T-cell (primary cell): ENCODE measurements around the gene KCNK16. TPM values are rescaled to one million over a fixed set of nuclear protein-coding genes. Genes with fewer than 3 reads are reported as not detected.
A peak's percentile ranks its signal among the peaks of the same experiment; 100 is the strongest.

Experiments used
- ATAC-seq, 4 experiments: fragments of 200-7000 bp in 3 of 4; fragments of 150-1000 bp in 1 of 4; cut with Tn5 transposase; replicated peaks in 1 of 4; 1 replicate in 3 of 4; 2 replicates in 1 of 4; pipeline ENCODE4 v1.10.0; 2021; ENCODE audit warnings: moderate library complexity in 3 of 4, mild to moderate bottlenecking in 2 of 4, moderate number of reproducible peaks in 1 of 4
- CTCF ChIA-PET, 2 donors: fragments of 300-600 bp; sonication (Branson Sonifier 250); formaldehyde crosslinking; loops; one replicate each; lab custom pipeline; 2022; ENCODE audit warnings: antibody characterized with exemption in 2 of 2; lab: Charles Lee
- POLR2A ChIA-PET, 2 donors: fragments of 300-600 bp; sonication (Branson Sonifier 250); formaldehyde crosslinking; loops; one replicate each; lab custom pipeline; 2022; ENCODE audit warnings: antibody characterized with exemption in 2 of 2; lab: Charles Lee
- DNase-seq, 35 experiments: peaks; one replicate each; pipeline versions ENCODE4 v3.0.0 to v3.0.0-alpha.2; 2013 to 2023
- H3K27ac ChIP-seq: one replicate; pipeline ENCODE4 v1.5.1; 2013; ENCODE audit warnings: low read length
- H3K27me3 ChIP-seq, 2 experiments: replicated peaks in 1 of 2; 1 replicate in 1 of 2; 2 replicates in 1 of 2; pipeline versions ENCODE4 v1.6.1 to v1.7.0; 2013; ENCODE audit warnings: low read length in 1 of 2, mixed read lengths in 1 of 2; ENCODE audit not compliant: control insufficient read depth in 2 of 2, insufficient read depth in 2 of 2; ENCODE audit errors: extremely low read depth in 1 of 2
- H3K36me3 ChIP-seq, 2 donors: 1 replicate in 1 of 2; 2 replicates in 1 of 2; pipeline versions ENCODE4 v1.6.1 to v1.7.0; 2013; ENCODE audit warnings: low read length in 1 of 2; ENCODE audit not compliant: control insufficient read depth in 2 of 2, insufficient read depth in 1 of 2; ENCODE audit errors: extremely low read depth in 1 of 2
- H3K4me1 ChIP-seq, 2 experiments: 1 replicate in 1 of 2; 2 replicates in 1 of 2; pipeline versions ENCODE4 v1.6.1 to v1.7.0; 2013; ENCODE audit warnings: low read length in 2 of 2, mixed read lengths in 1 of 2; ENCODE audit not compliant: insufficient read depth in 2 of 2, control insufficient read depth in 1 of 2; ENCODE audit errors: extremely low read depth in 1 of 2
- H3K4me3 ChIP-seq, 2 donors: 1 replicate in 1 of 2; 2 replicates in 1 of 2; pipeline versions ENCODE4 v1.5.1 to v1.7.0; 2013; ENCODE audit warnings: mild to moderate bottlenecking in 2 of 2, low read length in 1 of 2, moderate library complexity in 1 of 2; ENCODE audit not compliant: control insufficient read depth in 1 of 2; ENCODE audit errors: extremely low read depth in 1 of 2
- H3K9me3 ChIP-seq: 2 replicates; pipeline ENCODE4 v1.7.0; 2013
- H3K27ac Mint-ChIP-seq, 2 donors: one replicate each; pipeline ENCODE4 v1.8.0; 2020 to 2021; ENCODE audit warnings: mild to moderate bottlenecking in 2 of 2, mixed read lengths in 2 of 2
- H3K27me3 Mint-ChIP-seq, 2 donors: one replicate each; pipeline ENCODE4 v1.8.0; 2021 to 2022; ENCODE audit warnings: mixed read lengths in 2 of 2
- H3K36me3 Mint-ChIP-seq: one replicate; pipeline ENCODE4 v1.8.0; 2021; ENCODE audit warnings: mixed read lengths
- H3K4me1 Mint-ChIP-seq, 3 donors: one replicate each; pipeline ENCODE4 v1.8.0; 2020 to 2022; ENCODE audit warnings: mixed read lengths in 3 of 3, mild to moderate bottlenecking in 1 of 3
- H3K4me3 Mint-ChIP-seq, 3 donors: one replicate each; pipeline ENCODE4 v1.8.0; 2020 to 2022; ENCODE audit warnings: mild to moderate bottlenecking in 3 of 3, mixed read lengths in 3 of 3, moderate library complexity in 3 of 3
- H3K9me3 Mint-ChIP-seq, 3 donors: one replicate each; pipeline ENCODE4 v1.8.0; 2020 to 2022; ENCODE audit warnings: mixed read lengths in 3 of 3
- WGBS: methylation state at CpG from one replicate; pipeline ENCODE4 v1.1.5; 2013; ENCODE audit warnings: missing lambda C conversion rate; ENCODE audit not compliant: insufficient coverage; 5-methylcytosine and 5-hydroxymethylcytosine counted together
- total RNA-seq, 35 experiments: library from RNA in 6 of 35; stranded (reverse) in 6 of 35; fragments of 120-200 nt in 1 of 35; gene quantifications; one replicate each; pipeline versions ENCODE4 v1.2.1 to v1.2.4 and lab custom pipeline; 2013 to 2026

The KCNK16 gene
- total RNA-seq, 5 donors from 2014 or later (not counting 1 experiment from before 2014, with no cell fraction given): not detected

- CTCF ChIA-PET: interaction anchor here in 1 of 2 donors (0.9 kb wide), 1 partner anchor 554 kb away, joined by 3 read pairs; no protein-coding TSS in a partner anchor
- no peak for ATAC-seq
- H3K36me3 ChIP-seq: no peaks in the 10 kb centered on the region
- 58% methylated on average over 2 of the region's 9 CpGs for WGBS
- no peaks in the 10 kb centered on the region for H3K9me3 Mint-ChIP-seq
- peaks cover 0 to 34% of the 10 kb centered on the region in 2 experiments for H3K27me3 ChIP-seq
- peaks cover 19 to 23% of the 10 kb centered on the region in 2 donors for H3K27me3 Mint-ChIP-seq
- H3K27ac Mint-ChIP-seq: no peak overlapping the region
- peaks cover 0 to 14% of the 10 kb centered on the region in 2 experiments for H3K4me1 ChIP-seq
- POLR2A ChIA-PET: no interaction called here
- no peaks in the 10 kb centered on the region for H3K9me3 ChIP-seq
- no peak overlapping the region for H3K27ac ChIP-seq
- peaks cover 8 to 22% (median 17%) of the 10 kb centered on the region in 3 donors for H3K4me1 Mint-ChIP-seq
- no peak for DNase-seq
- no peak overlapping the region for H3K4me3 ChIP-seq
- H3K36me3 Mint-ChIP-seq: no peaks in the 10 kb centered on the region
- H3K4me3 Mint-ChIP-seq: no peak overlapping the region
These were observed 16.8 kb upstream of the KCNK16 start for GRCh38 chr6:39339096-39339867.

DNA sequence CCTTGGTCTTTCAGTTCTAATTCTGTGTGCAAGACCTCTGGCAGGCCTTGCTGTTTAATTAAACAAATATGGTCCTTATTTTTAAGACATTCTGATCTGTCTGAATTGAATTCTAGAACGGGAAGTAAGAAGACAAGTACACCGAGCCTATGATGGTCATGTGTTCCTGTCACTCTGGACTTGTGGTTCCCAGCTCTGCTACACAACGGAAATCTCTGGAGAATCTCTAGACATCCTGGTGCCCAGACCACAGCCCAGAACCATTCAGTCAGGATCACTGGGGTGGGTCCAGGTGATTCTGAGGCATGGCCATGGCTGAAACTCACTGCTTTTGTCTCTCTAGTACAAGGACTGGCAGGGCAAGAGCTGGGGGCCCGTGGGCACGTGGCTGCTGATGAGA is 15.9 kb upstream of the KCNK16 start:
- CTCF ChIA-PET: interaction anchor here in 1 of 2 donors (0.9 kb wide), 1 partner anchor 555 kb away, joined by 3 read pairs; no protein-coding TSS in a partner anchor
- H3K36me3 Mint-ChIP-seq: no peaks in the 10 kb centered on the region

DNA sequence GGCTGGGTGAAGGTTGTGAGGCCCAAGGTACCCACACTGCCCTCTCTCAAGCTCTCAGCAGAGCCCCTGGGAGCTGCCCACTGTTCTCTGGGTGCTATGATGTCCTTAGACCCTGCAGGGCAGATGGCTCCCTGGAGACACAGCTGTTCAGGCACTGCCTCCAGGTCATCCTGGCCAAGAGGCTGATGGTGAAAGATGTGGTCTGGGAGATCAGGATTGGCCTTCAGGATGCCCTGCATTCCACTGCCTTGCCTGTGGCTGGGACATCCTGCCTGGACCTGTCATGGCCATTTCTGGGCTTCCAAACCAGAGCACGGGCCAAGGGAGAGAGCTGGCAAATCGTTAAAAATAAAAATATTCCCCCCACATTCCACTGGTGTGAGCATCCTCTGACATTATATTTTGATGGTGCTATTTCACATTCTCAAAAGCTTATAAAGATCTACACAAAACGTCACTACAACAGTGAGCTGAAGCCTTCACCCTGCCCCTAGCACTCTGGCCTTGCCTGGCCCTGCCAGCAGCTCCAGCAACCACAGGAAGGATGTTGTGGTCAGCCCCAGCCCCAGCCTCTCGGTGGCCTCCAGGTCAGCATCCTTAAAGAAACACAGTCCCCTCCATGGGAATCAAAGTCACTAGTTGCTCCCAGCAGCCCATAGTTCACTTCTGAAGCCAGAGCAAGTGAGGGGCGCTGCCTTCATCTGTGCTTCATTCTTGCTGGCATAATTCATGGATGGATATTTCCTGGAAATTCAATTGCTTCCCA is 13.5 kb upstream of the KCNK16 start:
- H3K9me3 ChIP-seq: no peaks in the 10 kb centered on the region
- H3K27me3 ChIP-seq: peaks cover 0 to 21% of the 10 kb centered on the region in 2 experiments
- WGBS: 7% methylated on average over 3 of the region's 5 CpGs
- Mint-ChIP-seq H3K4me3 (no peak overlapping the region), H3K27ac (no peak overlapping the region), H3K36me3 (no peaks in the 10 kb centered on the region), H3K4me1 (peaks cover 8 to 20% (median 17%) of the 10 kb centered on the region in 3 donors), H3K27me3 (peaks cover 26 to 36% of the 10 kb centered on the region in 2 donors), H3K9me3 (no peaks in the 10 kb centered on the region)
- H3K36me3 ChIP-seq: no peaks in the 10 kb centered on the region
- no peak overlapping the region for H3K4me3 ChIP-seq
- H3K27ac ChIP-seq: no peak overlapping the region
- DNase-seq: no peak
- CTCF ChIA-PET: interaction anchor here in 1 of 2 donors (0.5 to 0.6 kb wide), 2 partner anchors 21 to 118 kb away, joined by 3 read pairs; no protein-coding TSS in a partner anchor
- H3K4me1 ChIP-seq: peaks cover 0 to 11% of the 10 kb centered on the region in 2 experiments
- ATAC-seq: no peak
- POLR2A ChIA-PET: no interaction called here

More for the DNA sequence above, 15.9 kb upstream of the KCNK16 start:
- ATAC-seq: no peak
- Histone ChIP-seq H3K36me3 (no peaks in the 10 kb centered on the region), H3K27me3 (peaks cover 0 to 32% of the 10 kb centered on the region in 2 experiments), H3K4me3 (no peak overlapping the region), H3K9me3 (no peaks in the 10 kb centered on the region), H3K4me1 (peaks cover 0 to 13% of the 10 kb centered on the region in 2 experiments), H3K27ac (no peak overlapping the region)
- WGBS: 33% methylated on average over 3 of the region's 5 CpGs
- H3K27ac Mint-ChIP-seq: no peak overlapping the region
- H3K4me3 Mint-ChIP-seq: no peak overlapping the region
- POLR2A ChIA-PET: no interaction called here
- H3K9me3 Mint-ChIP-seq: no peaks in the 10 kb centered on the region
- peaks cover 19 to 23% of the 10 kb centered on the region in 2 donors for H3K27me3 Mint-ChIP-seq
- H3K4me1 Mint-ChIP-seq: peaks cover 8 to 22% (median 17%) of the 10 kb centered on the region in 3 donors
- DNase-seq: no peak

- Mint-ChIP-seq H3K36me3 (no peaks in the 10 kb centered on the region), H3K9me3 (no peaks in the 10 kb centered on the region), H3K27me3 (peaks cover 21 to 35% of the 10 kb centered on the region in 2 donors), H3K4me3 (no peak overlapping the region), H3K27ac (no peak overlapping the region), H3K4me1 (peaks cover 8 to 23% (median 17%) of the 10 kb centered on the region in 3 donors)
- Histone ChIP-seq H3K27ac (no peak overlapping the region), H3K4me3 (no peak overlapping the region), H3K9me3 (no peaks in the 10 kb centered on the region), H3K4me1 (peaks cover 0 to 11% of the 10 kb centered on the region in 2 experiments), H3K27me3 (peaks cover 0 to 23% of the 10 kb centered on the region in 2 experiments), H3K36me3 (no peaks in the 10 kb centered on the region)
- WGBS: 83% methylated on average over 5 of the region's 7 CpGs
- CTCF ChIA-PET: no interaction called here
- no peak for DNase-seq
- ATAC-seq: no peak
- POLR2A ChIA-PET: no interaction called here
These were observed 11.3 kb upstream of the KCNK16 start for GRCh38 chr6:39333644-39334438.

- Histone ChIP-seq H3K27me3 (peaks cover 0 to 34% of the 10 kb centered on the region in 2 experiments), H3K4me3 (no peak overlapping the region), H3K27ac (no peak overlapping the region), H3K9me3 (no peaks in the 10 kb centered on the region), H3K36me3 (no peaks in the 10 kb centered on the region), H3K4me1 (no peaks in the 10 kb centered on the region)
- CTCF ChIA-PET: no interaction called here
- DNase-seq (no peak), ATAC-seq (no peak)
- peaks cover 0 to 5% (median 0%) of the 10 kb centered on the region in 3 donors for H3K4me1 Mint-ChIP-seq
- H3K27me3 Mint-ChIP-seq: peaks cover 20 to 33% of the 10 kb centered on the region in 2 donors
- no peak overlapping the region for H3K4me3 Mint-ChIP-seq
- WGBS: no CpG with 5 or more reads among the region's 3 CpGs
- no peaks in the 10 kb centered on the region for H3K36me3 Mint-ChIP-seq
- POLR2A ChIA-PET: no interaction called here
- no peak overlapping the region for H3K27ac Mint-ChIP-seq
- no peaks in the 10 kb centered on the region for H3K9me3 Mint-ChIP-seq
These were observed 8.0 kb upstream of the KCNK16 start for GRCh38 chr6:39330476-39330875.

DNA sequence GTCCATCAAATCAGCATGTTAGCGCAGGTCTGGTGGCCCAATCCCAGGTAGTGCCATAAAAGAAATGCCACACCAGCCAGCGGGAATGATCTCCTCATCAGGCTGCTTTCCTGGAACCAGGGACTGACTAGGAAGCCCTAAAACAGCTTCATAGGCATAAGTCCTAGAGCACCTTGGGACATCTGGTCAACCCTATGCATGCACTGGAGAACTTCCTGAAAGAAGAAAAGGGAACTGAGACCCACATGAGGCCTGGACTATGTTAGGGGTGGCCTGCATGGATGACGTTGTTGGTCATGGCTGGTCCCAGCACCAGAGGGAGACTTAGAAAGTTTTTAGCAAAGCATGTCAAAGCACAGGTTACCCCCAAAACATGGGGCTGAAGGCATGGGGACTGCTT is 7.6 kb upstream of the KCNK16 start:
- ChIA-PET POLR2A (no interaction called here), CTCF (no interaction called here)
- peaks cover 0 to 34% of the 10 kb centered on the region in 2 experiments for H3K27me3 ChIP-seq
- no peak overlapping the region for H3K27ac ChIP-seq
- Mint-ChIP-seq H3K9me3 (no peaks in the 10 kb centered on the region), H3K27me3 (peaks cover 20 to 33% of the 10 kb centered on the region in 2 donors), H3K36me3 (no peaks in the 10 kb centered on the region), H3K4me3 (no peak overlapping the region), H3K4me1 (peaks cover 0 to 5% (median 0%) of the 10 kb centered on the region in 3 donors), H3K27ac (no peak overlapping the region)
- no peaks in the 10 kb centered on the region for H3K4me1 ChIP-seq
- no peak for ATAC-seq
- no peak overlapping the region for H3K4me3 ChIP-seq
- no peaks in the 10 kb centered on the region for H3K9me3 ChIP-seq
- WGBS: 94% methylated on average over 2 of the region's 3 CpGs
- peak in 1 of 35 experiments; percentile 19 for DNase-seq
- H3K36me3 ChIP-seq: no peaks in the 10 kb centered on the region
